Activated naive CD8-positive, alpha-beta T cell (primary cell): ENCODE results near the gene SP8.

ENCODE experiments used
- H3K27ac Mint-ChIP-seq: one replicate; pipeline ENCODE4 v1.8.0; 2021; ENCODE audit warnings: mixed read lengths
- H3K27me3 Mint-ChIP-seq: one replicate; pipeline ENCODE4 v1.8.0; 2021; ENCODE audit warnings: mixed read lengths
- H3K36me3 Mint-ChIP-seq: one replicate; pipeline ENCODE4 v1.8.0; 2021; ENCODE audit warnings: mixed read lengths
- H3K4me1 Mint-ChIP-seq: one replicate; pipeline ENCODE4 v1.8.0; 2021; ENCODE audit warnings: low read depth, mixed read lengths
- H3K4me3 Mint-ChIP-seq: one replicate; pipeline ENCODE4 v1.8.0; 2021; ENCODE audit warnings: mild to moderate bottlenecking, mixed read lengths
- H3K9me3 Mint-ChIP-seq: one replicate; pipeline ENCODE4 v1.8.0; 2021; ENCODE audit warnings: low read depth, mixed read lengths

Gene SP8

DNA sequence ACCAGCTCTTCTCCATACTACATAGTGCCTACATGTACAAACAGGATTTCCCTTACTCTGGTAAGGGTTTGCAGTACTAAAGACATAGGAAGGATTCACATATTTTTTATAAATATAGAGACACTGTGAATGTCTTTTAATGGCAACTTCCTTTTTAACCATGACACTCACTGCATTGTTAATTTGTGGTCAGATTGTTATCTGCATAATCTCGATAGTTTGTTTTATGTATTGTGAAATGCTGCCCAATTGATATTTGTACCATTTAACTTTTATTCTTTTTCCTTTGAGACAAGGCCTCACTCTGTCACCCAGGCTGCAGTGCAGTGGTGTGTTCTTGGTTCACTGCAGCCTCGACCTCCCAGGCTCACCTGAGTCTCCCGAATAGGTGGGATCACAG, 39.7 kb downstream of the SP8 start:
- Mint-ChIP-seq H3K4me3 (no peak overlapping the region), H3K9me3 (no peaks in the 10 kb centered on the region), H3K36me3 (no peaks in the 10 kb centered on the region), H3K27me3 (peaks cover 6% of the 10 kb centered on the region), H3K27ac (no peak overlapping the region), H3K4me1 (no peaks in the 10 kb centered on the region)

DNA sequence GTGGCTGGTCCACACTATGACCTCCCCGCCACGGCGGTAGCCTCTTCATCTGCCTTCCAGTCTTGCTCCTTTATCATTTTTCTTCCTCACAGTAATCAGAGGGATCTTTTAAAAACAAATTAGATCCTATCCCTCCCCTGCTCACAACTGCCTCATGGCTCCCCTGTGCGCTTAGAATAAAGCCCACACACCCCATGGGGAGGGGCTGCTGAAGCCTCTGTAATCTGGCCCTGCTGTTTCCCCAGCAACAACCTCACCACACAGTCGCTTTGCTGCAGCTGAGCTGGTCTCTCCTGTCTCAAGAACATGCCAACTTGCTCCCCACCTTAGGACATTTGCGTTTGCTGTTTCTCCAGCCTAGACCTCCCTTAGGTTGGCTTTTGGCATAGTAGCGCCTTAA, 41.0 kb downstream of the SP8 start:
- H3K27ac Mint-ChIP-seq, result no peak overlapping the region

DNA sequence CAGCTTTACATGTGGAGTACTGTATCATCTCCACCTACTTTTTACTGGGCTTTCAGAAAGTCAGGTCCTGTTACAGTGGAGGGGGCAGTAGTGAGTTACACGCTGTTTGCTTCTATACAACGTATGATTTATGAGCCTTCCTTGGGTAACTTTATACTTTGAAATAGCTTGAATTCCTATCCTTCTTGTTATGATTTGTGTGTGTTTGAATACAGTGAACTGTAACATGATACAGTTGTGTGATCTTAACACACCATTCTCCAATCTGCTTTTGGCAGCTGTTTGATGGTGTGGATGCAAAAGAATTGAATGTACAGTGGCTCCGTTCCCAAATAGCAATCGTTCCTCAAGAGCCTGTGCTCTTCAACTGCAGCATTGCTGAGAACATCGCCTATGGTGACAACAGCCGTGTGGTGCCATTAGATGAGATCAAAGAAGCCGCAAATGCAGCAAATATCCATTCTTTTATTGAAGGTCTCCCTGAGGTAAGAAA, 41.7 kb downstream of the SP8 start:
- Mint-ChIP-seq H3K36me3 (no peaks in the 10 kb centered on the region), H3K4me3 (no peak overlapping the region), H3K9me3 (no peaks in the 10 kb centered on the region), H3K27me3 (peaks cover 4% of the 10 kb centered on the region), H3K27ac (no peak overlapping the region), H3K4me1 (no peaks in the 10 kb centered on the region)

More for the DNA sequence above, 41.0 kb downstream of the SP8 start:
- Mint-ChIP-seq H3K36me3 (no peaks in the 10 kb centered on the region), H3K4me3 (no peak overlapping the region), H3K27me3 (peaks cover 4% of the 10 kb centered on the region), H3K9me3 (no peaks in the 10 kb centered on the region), H3K4me1 (no peaks in the 10 kb centered on the region)

DNA sequence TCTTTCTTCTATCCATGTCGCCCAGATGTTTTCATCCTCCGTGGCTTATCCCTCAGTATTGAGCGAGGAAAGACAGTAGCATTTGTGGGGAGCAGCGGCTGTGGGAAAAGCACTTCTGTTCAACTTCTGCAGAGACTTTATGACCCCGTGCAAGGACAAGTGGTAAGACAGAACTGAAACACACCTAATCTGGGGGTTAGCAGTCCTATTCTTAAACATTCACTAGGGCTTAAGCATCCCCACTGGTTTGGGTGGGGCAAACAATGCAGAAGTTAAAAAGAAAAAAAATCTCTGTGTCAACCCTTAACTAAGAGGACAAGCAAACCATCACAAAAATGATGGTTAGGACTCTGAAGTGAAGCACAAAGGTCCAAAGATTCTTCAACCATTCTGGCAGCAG, 43.8 kb downstream of the SP8 start:
- Mint-ChIP-seq H3K36me3 (no peaks in the 10 kb centered on the region), H3K27ac (no peak overlapping the region), H3K27me3 (peaks cover 4% of the 10 kb centered on the region), H3K9me3 (no peaks in the 10 kb centered on the region), H3K4me3 (no peak overlapping the region), H3K4me1 (no peaks in the 10 kb centered on the region)

DNA sequence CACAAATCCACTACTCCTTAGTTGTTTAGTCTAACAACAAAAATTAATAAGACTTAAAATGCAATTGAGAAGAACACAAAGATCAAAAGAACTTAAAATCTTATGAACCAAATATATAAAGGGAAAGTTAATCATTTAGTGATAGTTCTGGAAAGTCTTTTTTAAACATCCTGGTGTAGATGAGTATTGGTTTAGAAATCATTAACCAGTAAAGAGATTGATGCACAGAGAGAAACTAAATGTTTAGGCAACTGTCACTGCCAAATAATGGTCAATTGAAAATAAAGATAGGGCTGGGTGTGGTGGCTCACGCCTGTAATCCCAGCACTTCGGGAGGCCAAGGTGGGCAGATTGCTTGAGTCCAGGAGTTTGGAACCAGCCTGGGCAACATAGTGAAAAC, 44.9 kb downstream of the SP8 start:
- Mint-ChIP-seq H3K9me3 (no peaks in the 10 kb centered on the region), H3K36me3 (no peaks in the 10 kb centered on the region), H3K4me1 (no peaks in the 10 kb centered on the region), H3K4me3 (no peak overlapping the region), H3K27me3 (peaks cover 4% of the 10 kb centered on the region), H3K27ac (no peak overlapping the region)

DNA sequence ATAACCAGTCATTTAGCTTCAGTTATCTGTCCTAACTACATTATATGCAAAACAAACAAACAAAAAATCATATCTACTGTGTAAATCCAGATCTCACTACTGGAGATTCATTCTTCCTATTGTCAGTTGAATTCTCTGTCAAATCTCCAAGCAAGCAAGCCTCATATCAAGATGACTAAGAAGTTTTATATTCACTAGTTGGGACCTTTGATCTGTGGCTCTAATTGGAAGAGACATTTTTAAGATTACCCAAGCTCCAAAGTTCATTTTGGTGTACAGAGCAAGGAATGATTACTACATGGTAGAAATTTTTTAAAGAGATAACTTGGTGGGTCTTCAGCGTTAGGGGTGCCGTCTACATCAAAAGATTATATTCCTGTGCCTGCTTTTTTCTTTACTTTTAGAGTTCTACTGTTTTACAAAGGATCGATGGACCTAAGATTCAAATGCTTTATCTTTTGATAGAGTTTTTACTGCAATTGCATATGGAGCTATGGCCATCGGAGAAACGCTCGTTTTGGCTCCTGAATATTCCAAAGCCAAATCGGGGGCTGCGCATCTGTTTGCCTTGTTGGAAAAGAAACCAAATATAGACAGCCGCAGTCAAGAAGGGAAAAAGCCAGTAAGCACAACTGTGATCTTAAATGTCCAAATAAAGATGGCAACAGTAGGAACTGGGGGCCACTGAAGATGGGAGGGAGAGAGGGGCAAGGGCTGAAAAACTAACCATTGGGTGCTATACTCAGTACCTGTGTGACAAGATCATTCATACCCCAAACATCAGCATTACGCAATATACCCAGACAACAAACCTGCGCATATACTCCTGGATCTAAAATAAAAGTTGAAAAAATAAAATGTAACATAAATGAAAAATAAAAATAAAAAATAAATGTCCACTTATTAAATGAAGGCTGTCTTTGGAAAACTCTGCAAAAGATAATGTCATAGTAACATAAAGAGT, 47.9 kb downstream of the SP8 start:
- no peaks in the 10 kb centered on the region for H3K4me1 Mint-ChIP-seq
- no peaks in the 10 kb centered on the region for H3K27me3 Mint-ChIP-seq
- H3K9me3 Mint-ChIP-seq, result no peaks in the 10 kb centered on the region
- no peak overlapping the region for H3K4me3 Mint-ChIP-seq
- H3K36me3 Mint-ChIP-seq, result no peaks in the 10 kb centered on the region
- no peak overlapping the region for H3K27ac Mint-ChIP-seq

DNA sequence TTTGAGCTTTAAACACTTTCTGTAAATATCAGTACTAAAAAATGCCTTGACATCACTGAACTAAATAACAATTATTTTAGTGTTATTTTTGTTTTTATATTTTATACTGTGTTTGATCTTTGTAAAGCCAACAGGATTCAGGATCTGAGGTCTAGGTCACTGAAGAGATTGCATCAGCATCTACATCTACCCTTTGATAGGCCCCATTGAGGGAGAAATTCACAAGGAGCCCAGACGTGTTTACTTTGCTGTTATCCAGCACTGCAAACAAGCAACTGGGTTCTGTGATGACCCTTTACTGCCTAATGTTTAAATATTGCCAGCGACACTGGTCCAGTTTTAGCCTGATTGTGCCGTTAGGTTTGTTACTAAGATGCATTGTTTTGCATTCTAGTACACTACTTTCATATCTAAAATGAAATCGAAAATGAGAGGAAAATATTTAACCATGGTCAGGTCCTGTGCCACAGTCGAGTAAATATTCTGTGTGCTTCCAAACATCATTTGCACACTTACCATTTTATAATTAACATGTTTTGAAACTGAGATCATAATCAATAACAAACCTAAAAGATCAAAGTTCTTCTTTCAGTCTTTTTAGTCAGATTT, 48.7 kb downstream of the SP8 start:
- Mint-ChIP-seq H3K4me3 (no peak overlapping the region), H3K27me3 (no peaks in the 10 kb centered on the region), H3K27ac (no peak overlapping the region), H3K4me1 (no peaks in the 10 kb centered on the region), H3K9me3 (no peaks in the 10 kb centered on the region), H3K36me3 (no peaks in the 10 kb centered on the region)

DNA sequence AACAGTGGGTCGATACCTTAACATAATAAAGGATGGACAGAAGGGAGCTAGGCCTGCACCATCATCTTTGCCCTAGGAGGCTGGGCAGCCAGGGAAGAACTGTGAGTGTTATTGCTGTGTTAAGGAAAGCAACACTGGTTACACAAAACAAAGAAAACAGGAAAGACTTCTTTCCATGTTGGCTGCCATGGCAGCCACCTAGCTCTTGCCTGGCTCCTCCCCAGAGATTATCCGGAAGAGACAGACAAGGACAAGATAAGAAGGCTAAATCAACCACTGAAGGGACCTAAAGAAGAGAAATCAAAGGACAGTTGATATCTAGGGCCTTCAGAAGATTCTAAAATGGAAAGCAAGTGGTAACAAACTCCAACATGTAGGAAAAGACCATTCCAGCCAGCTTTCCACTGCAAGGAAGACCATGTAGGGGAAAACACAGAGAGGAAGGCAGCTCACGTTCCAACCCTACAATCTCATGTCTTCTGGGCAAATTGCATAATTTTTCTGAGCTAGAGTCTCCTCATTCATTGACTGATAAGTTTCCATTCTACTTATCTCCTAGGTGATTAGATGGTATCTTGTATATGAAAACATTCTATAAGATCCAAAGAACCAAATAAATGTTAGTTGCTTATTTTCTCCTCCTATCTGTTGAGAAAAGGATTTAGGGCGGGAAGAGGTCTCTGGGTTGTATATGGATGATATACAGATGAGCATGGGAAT, 51.2 kb downstream of the SP8 start:
- Mint-ChIP-seq H3K4me3 (no peak overlapping the region), H3K27me3 (peaks cover 2% of the 10 kb centered on the region), H3K4me1 (no peaks in the 10 kb centered on the region), H3K36me3 (no peaks in the 10 kb centered on the region), H3K27ac (no peak overlapping the region), H3K9me3 (peaks cover 3% of the 10 kb centered on the region)
